Epithelial cell of prostate (primary cell): ENCODE measurements around the gene CTSD.

Experiments
- DNase-seq: peaks from one replicate; pipeline ENCODE4 v3.0.0-alpha.2; 2011; ENCODE audit warnings: low read depth, low spot score
- H3K27ac ChIP-seq: fragments of 450-650 bp; 2 replicates; pipeline ENCODE4 v1.5.1; 2017; ENCODE audit warnings: mild to moderate bottlenecking

The CTSD gene

GRCh38 chr11:1756791-1757771 lies 6.6 kb downstream of the CTSD start:
- H3K27ac ChIP-seq: no peak overlapping the region
- DNase-seq: no peak

- no peak overlapping the region for H3K27ac ChIP-seq
- DNase-seq: no peak
These were observed 7.8 kb downstream of the CTSD start for GRCh38 chr11:1755692-1756561.

GRCh38 chr11:1755344-1755691 lies 8.4 kb downstream of the CTSD start:
- H3K27ac ChIP-seq: no peak overlapping the region
- no peak for DNase-seq

DNA sequence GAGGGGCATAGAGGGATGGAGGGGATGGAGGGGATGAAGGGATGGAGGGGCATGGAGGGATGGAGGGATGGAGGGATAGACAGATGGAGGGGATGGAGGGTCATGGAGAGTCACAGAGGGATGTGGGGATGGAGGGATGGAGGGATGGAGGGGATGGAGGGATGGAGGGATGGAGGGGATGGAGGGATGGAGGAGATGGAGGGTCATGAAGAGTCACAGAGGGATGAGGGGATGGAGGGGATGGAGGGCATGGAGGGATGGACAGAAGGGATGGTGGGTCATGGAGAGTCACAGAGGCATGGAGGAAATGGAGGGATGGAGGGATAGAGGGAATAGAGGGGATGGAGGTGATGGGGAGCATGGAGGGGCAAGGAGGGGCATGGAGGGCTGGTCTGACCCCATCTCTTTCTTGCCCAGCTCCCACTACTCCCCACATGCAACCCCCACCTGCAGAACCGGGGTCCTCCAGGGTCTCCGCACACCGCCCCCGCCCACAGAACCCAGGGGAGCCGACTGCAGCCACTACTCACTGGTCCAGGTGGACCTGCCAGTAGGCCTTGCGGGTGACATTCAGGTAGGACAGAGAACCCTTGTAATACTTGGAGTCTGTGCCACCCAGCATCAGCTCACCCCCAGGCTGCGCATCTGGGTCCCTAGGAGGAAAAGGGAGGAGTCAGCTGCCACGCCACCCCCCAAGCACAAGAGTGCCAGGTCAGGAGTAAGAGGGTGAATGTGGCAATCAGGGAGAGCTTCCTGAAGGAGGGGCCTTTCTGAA lies 9.2 kb downstream of the CTSD start:
- no peak for DNase-seq
- H3K27ac ChIP-seq: no peak overlapping the region

GRCh38 chr11:1753929-1754305 lies 9.8 kb downstream of the CTSD start:
- H3K27ac ChIP-seq: no peak overlapping the region
- DNase-seq: no peak

DNA sequence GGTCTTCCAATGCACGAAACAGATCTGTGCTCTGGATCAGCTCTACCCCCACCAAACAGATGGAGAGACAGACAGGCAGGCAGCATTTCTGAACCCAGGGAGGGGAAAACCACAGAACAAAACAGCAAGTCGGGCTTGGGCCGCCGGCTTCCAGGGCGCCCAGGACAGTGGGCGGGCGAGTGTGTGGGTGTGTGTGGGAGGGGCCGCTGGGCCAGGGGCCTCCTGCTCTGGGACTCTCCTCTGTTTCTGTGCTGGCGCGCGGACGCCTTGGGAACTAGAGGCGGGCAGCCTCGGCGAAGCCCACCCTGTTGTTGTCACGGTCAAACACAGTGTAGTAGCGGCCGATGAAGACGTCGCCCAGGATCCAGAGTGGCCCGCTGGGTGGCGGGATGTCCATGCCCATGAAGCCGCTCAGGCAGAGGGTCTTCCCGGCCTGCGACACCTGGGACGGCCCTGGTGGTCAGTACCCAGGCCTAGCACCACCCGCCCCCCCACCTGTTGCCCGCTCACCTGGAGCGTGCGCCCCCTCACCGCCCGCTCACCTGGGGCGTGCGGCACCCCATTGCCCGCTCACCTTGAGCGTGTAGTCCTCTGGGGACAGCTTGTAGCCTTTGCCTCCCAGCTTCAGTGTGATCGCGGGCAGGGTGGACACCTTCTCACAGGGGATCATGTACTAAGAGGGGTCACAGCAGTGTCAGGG lies 10.3 kb downstream of the CTSD start:
- H3K27ac ChIP-seq: no peak overlapping the region
- DNase-seq: no peak

- DNase-seq: no peak
- no peak overlapping the region for H3K27ac ChIP-seq
These were observed 10.9 kb downstream of the CTSD start for GRCh38 chr11:1752907-1753228.

- DNase-seq: no peak
- H3K27ac ChIP-seq: no peak overlapping the region
These were observed 11.5 kb downstream of the CTSD start for GRCh38 chr11:1751999-1752906.

DNA sequence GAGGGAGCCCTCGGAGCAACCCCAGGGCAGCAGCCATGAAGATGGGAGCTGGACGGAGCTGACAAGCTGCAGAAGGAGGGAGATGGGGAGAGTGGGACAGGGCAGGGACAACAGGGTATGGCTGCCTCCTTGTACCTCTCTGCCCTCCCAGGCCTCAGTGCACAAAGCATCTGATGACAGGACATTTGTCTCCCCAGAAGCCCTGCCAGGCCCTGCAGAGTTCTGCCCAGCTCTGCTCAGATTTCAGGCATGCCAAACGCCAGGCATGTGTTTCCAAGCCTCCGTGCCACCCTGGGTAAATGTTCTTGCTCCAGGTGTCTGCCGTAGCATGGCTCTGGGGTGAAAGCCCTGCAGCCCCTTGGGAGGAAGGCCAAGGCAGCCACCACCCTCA lies 12.2 kb downstream of the CTSD start:
- no peak overlapping the region for H3K27ac ChIP-seq

GRCh38 chr11:1750840-1751530 lies 12.7 kb downstream of the CTSD start:
- no peak overlapping the region for H3K27ac ChIP-seq
- DNase-seq: no peak

More for the DNA sequence above, 12.2 kb downstream of the CTSD start:
- no peak for DNase-seq

- DNase-seq: no peak
- H3K27ac ChIP-seq: no peak within 1 kb of the TSS
These were observed 13.3 kb downstream of the CTSD start, which contains the start of gene IFITM10 for GRCh38 chr11:1750481-1750839. IFITM10 (minus strand) TSS chr11:1750595; CDS start chr11:1750442, 153 bp downstream.

DNA sequence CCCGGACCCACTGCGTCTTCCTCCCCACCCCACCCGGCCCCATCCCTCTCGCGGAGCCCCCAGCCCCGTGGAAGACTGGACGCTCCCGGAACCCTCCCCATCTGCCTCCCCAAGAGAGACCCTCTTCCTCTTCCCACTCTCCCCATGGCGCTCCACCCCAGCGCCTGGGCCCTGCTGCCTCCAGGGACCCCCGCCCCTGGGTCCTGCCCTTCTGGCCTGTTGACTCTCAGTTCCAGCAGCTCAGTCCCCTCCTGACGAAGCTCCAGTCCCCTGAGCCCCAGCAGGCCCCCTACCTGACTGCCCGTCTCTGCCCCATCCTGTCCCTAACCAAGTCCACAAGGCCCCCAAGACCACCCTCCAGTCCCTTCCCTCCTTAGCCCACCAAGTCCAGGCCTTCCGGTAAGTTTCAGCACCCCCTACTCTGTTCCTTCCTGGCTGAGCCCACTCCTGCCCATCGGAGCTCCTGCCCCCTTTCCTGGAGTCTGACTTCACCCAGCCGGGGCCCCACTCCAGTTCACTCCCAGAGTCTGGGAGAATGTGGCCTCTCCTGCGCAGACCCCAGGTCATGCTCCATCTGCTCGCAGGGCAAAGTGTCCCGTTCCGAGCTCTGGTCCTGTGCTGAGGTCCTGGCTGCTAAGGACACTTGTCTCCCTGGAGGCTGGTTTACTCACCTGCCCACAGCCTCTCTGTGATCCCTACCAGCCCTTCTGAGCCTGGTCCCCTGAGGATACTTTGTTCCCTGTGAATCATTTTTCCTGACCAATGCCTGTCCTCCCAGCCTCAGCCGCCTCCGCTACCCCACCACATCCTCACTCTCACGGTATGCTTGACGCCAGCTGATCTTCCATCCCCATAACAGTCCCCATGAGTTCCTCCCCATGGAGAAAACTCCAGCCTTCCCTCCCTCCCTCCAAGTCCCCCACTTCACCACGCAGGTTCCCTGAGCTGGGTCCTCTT lies 14.1 kb downstream of the CTSD start:
- DNase-seq: no peak
- H3K27ac ChIP-seq: no peak overlapping the region

GRCh38 chr11:1748636-1749394 lies 14.9 kb downstream of the CTSD start:
- DNase-seq: no peak
- H3K27ac ChIP-seq: no peak overlapping the region

GRCh38 chr11:1747753-1748635 lies 15.7 kb downstream of the CTSD start:
- no peak for DNase-seq
- no peak overlapping the region for H3K27ac ChIP-seq

DNA sequence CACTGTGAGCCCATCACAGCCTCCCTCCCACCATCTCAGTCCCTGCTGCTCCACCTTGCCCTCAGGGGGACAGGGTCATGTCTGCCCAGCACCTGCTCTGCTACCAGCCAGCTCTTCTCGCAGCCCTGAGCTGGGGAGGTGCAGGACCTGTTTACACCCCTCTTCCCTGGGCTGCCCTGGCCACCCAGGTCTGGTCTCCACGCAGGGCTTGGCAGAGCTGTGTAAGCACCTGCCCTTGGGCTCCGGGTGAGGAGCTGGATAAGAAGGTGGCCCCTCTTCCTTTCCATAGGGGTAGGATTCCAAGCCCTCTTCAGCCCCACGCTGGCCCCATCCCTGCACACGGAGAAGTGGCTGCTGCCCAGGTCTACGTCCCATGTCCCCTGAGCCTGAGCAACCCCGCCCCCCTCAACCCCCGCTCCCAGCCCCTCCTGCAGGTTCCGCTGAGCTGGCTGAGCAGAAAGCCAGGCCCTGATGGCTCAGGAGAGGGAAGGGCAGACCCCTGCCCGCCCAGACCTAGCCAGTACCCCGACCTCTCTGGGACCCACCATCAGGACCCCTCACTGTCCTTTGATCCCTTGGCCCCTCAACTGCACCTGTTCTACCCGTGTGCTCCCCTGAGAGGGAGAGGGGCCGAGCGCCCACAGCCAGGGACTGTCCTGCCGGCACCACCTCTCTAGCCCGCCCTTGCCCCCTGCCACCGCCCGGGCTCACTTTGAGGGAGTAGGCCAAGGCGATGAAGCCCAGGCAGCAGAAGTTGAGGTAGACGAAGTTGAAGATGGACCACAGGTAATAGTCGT lies 16.6 kb downstream of the CTSD start:
- DNase-seq: no peak
- H3K27ac ChIP-seq: no peak overlapping the region
